HepG2 (cell line): ENCODE measurements around the gene BBS5. TPM values are rescaled to one million over a fixed set of nuclear protein-coding genes. Genes with fewer than 3 reads are reported as not detected.

Experiments used
- ATF7-NPFF ChIP-seq: sonication (generic); formaldehyde crosslinking; IDR thresholded peaks from 2 replicates; pipeline ENCODE4 v1.8.1; 2023; ENCODE audit warnings: mild to moderate bottlenecking, low read depth, missing genetic modification reagents, moderate library complexity
- NRL ChIP-seq: sonication (generic); formaldehyde crosslinking; IDR thresholded peaks from 2 replicates; pipeline ENCODE4 v1.5.0; 2020; ENCODE audit warnings: missing genetic modification reagents, mild to moderate bottlenecking, moderate library complexity, borderline replicate concordance
- PRDM10 ChIP-seq: sonication (generic); formaldehyde crosslinking; IDR thresholded peaks from 2 replicates; pipeline ENCODE4 v1.4.0; 2020; ENCODE audit warnings: low read depth, missing genetic modification reagents
- TFAP4 ChIP-seq: sonication (generic); IDR thresholded peaks from 2 replicates; pipeline ENCODE4 v1.6.1; 2016; ENCODE audit warnings: low read depth, borderline replicate concordance
- ZNF317 ChIP-seq: sonication (generic); formaldehyde crosslinking; IDR thresholded peaks from 2 replicates; pipeline ENCODE4 v1.5.0; 2020; ENCODE audit warnings: mild to moderate bottlenecking, missing genetic modification reagents
- ZNF543 ChIP-seq: sonication (generic); formaldehyde crosslinking; IDR thresholded peaks from 2 replicates; pipeline ENCODE4 v1.4.0; 2020; ENCODE audit warnings: mild to moderate bottlenecking, missing genetic modification reagents
- polyA plus RNA-seq, 8 experiments: library from polyadenylated mRNA; depleted of rRNA in 3 of 8; stranded (reverse) in 7 of 8; unstranded in 1 of 8; fragments of >200 nt; fragmentation: Illumina TruSeq in 4 of 8; extraction: Trizol in 4 of 8; gene quantifications; 2 replicates each; pipeline versions ENCODE4 v1.2.1 to v1.2.3, GENCODE V29; 2011 to 2016; ENCODE audit warnings: low read depth in 4 of 8, missing spikeins in 1 of 8, mixed read lengths in 1 of 8; ENCODE audit not compliant: insufficient read depth in 1 of 8
- total RNA-seq, 5 experiments: library from RNA; depleted of rRNA; stranded (reverse); fragments of >200 nt; fragmentation: Illumina TruSeq; extraction: Trizol; gene quantifications; 2 replicates each; pipeline ENCODE4 v1.2.3, GENCODE V29; 2016; ENCODE audit warnings: low read depth in 1 of 5
- TF ChIP-seq, protein P1 (sequence below): sonication (generic); formaldehyde crosslinking; IDR thresholded peaks from 2 replicates; pipeline ENCODE4 v1.5.0; 2020; ENCODE audit warnings: mild to moderate bottlenecking, missing genetic modification reagents

The BBS5 gene
- total and polyA plus RNA-seq, 2 of the 13 experiments (the other 11 are each of a cell fraction or from before 2014, with no cell fraction given), result 1.8 to 4.5 TPM

GRCh38 chr2:169478339-169478738 is 955 bp upstream of the BBS5 start (continued):
- TF ChIP-seq, protein P1, sequence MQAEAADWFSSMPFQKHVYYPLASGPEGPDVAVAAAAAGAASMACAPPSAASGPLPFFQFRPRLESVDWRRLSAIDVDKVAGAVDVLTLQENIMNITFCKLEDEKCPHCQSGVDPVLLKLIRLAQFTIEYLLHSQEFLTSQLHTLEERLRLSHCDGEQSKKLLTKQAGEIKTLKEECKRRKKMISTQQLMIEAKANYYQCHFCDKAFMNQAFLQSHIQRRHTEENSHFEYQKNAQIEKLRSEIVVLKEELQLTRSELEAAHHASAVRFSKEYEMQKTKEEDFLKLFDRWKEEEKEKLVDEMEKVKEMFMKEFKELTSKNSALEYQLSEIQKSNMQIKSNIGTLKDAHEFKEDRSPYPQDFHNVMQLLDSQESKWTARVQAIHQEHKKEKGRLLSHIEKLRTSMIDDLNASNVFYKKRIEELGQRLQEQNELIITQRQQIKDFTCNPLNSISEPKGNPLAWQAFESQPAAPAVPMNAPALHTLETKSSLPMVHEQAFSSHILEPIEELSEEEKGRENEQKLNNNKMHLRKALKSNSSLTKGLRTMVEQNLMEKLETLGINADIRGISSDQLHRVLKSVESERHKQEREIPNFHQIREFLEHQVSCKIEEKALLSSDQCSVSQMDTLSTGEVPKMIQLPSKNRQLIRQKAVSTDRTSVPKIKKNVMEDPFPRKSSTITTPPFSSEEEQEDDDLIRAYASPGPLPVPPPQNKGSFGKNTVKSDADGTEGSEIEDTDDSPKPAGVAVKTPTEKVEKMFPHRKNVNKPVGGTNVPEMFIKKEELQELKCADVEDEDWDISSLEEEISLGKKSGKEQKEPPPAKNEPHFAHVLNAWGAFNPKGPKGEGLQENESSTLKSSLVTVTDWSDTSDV (CRISPR knock-in tag), result no peak
- TF ChIP-seq PRDM10 (CRISPR knock-in tag), result no peak
- peak; percentile 28; the same call in 1 of the 2 replicates for TF ChIP-seq TFAP4
- TF ChIP-seq ZNF317 (CRISPR knock-in tag), result 0 out of 2 replicates have a peak, but pooled peaks have one; percentile 47
- TF ChIP-seq NRL (CRISPR knock-in tag), result no peak
- TF ChIP-seq ATF7-NPFF (CRISPR knock-in tag), result no peak
- TF ChIP-seq ZNF543 (CRISPR knock-in tag), result no peak
- TF ChIP-seq, all 625 proteins: peak for 3
